OCI-LY7 (cell line): Measurements from ENCODE around the gene HECA. TPM values are rescaled to one million over a fixed set of nuclear protein-coding genes. Genes with fewer than 3 reads are reported as not detected.

ENCODE experiments used
- BruUV-seq: library from RNA; stranded (reverse); fragments of 400-500 nt; replicated peaks from 2 replicates; lab custom pipeline; 2021; lab: Mats Ljungman, UMichigan
- CTCF ChIA-PET: fragments of 300-600 bp; sonication (Branson Sonifier 250); formaldehyde crosslinking; loops from one replicate; lab custom pipeline; 2022; ENCODE audit warnings: antibody characterized with exemption; ENCODE audit not compliant: unreplicated experiment; lab: Charles Lee
- POLR2A ChIA-PET: fragments of 300-600 bp; sonication (Branson Sonifier 250); formaldehyde crosslinking; loops from one replicate; lab custom pipeline; 2022; ENCODE audit warnings: antibody characterized with exemption; lab: Charles Lee
- DNase-seq: peaks from one replicate; pipeline ENCODE4 v3.0.0-alpha.2; 2015; ENCODE audit warnings: low spot score
- H2AFZ ChIP-seq: fragments of 200-600 bp; sonication (generic), shearing (Covaris generic); 2 replicates; pipeline ENCODE4 v1.6.1; 2014; ENCODE audit warnings: mild to moderate bottlenecking, antibody characterized with exemption, low read length, moderate library complexity
- H3K27ac ChIP-seq: fragments of 200-600 bp; sonication (generic); 2 replicates; pipeline ENCODE4 v1.5.1; 2014; ENCODE audit warnings: mixed run types, low read depth, mild to moderate bottlenecking, moderate library complexity, low read length, inconsistent platforms; ENCODE audit not compliant: poor library complexity, severe bottlenecking
- H3K36me3 ChIP-seq: fragments of 200-600 bp; sonication (generic); 2 replicates; pipeline ENCODE4 v1.6.1; 2014; ENCODE audit warnings: mild to moderate bottlenecking, antibody characterized with exemption, low read length, moderate library complexity, mixed read lengths; ENCODE audit not compliant: insufficient read depth
- H3K4me1 ChIP-seq: fragments of 200-600 bp; sonication (generic); 2 replicates; pipeline ENCODE4 v1.5.1; 2014; ENCODE audit warnings: mild to moderate bottlenecking, low read length; ENCODE audit not compliant: insufficient read depth, poor library complexity, severe bottlenecking
- H3K4me2 ChIP-seq: fragments of 200-600 bp; sonication (generic); 2 replicates; pipeline ENCODE4 v1.6.1; 2014; ENCODE audit warnings: mild to moderate bottlenecking, low read length
- H3K4me3 ChIP-seq: fragments of 200-600 bp; sonication (generic); 2 replicates; pipeline ENCODE4 v1.5.1; 2014; ENCODE audit warnings: mild to moderate bottlenecking, low read depth, low read length; ENCODE audit not compliant: poor library complexity, severe bottlenecking
- H3K79me2 ChIP-seq: fragments of 200-600 bp; sonication (generic); 2 replicates; pipeline ENCODE4 v1.6.1; 2016; ENCODE audit warnings: low read depth, mild to moderate bottlenecking, low read length, moderate library complexity, mixed read lengths; ENCODE audit not compliant: insufficient read depth
- H3K9me2 ChIP-seq: fragments of 200-600 bp; sonication (generic); 2 replicates; pipeline ENCODE4 v1.6.1; 2016; ENCODE audit warnings: mild to moderate bottlenecking, low read length, mixed read lengths; ENCODE audit not compliant: insufficient read depth
- H3K9me3 ChIP-seq: fragments of 200-600 bp; sonication (generic); 2 replicates; pipeline ENCODE4 v1.6.1; 2014; ENCODE audit warnings: mild to moderate bottlenecking, mixed run types, low read length, mixed read lengths
- H4K20me1 ChIP-seq: fragments of 200-600 bp; sonication (generic); 2 replicates; pipeline ENCODE4 v1.6.1; 2014; ENCODE audit warnings: mild to moderate bottlenecking, antibody characterized with exemption, low read length, moderate library complexity, mixed read lengths; ENCODE audit not compliant: insufficient read depth
- EZH2phosphoT487 ChIP-seq: fragments of 200-600 bp; sonication (generic); IDR thresholded peaks from 2 replicates; pipeline ENCODE4 v1.6.1; 2018; ENCODE audit warnings: low read depth, borderline replicate concordance, mild to moderate bottlenecking, mixed run types, antibody characterized with exemption, low read length, moderate library complexity, mixed read lengths
- intact Hi-C: fragments of 100-400 bp; cut with micrococcal nuclease; formaldehyde crosslinking; loops from one replicate; pipeline ENCODE4 v1.10.0; 2022; ENCODE audit not compliant: unreplicated experiment
- total RNA-seq, 2 experiments: library from RNA; depleted of rRNA in 1 of 2; stranded (reverse); fragments of >200 nt in 1 of 2; shearing (Covaris generic) in 1 of 2; gene quantifications; 2 replicates each; pipeline ENCODE4 v1.2.3, GENCODE V29; 2014 to 2022
- TF ChIP-seq, protein P1 (sequence below): fragments of 200-600 bp; sonication (generic); conservative IDR thresholded peaks from 2 replicates; pipeline ENCODE4 v1.5.1; 2014; ENCODE audit warnings: mild to moderate bottlenecking, antibody characterized with exemption, low read length, moderate library complexity, mixed read lengths

HECA gene
- total RNA-seq, 2 experiments from 2014 or later = 21.9 to 23.3 TPM

DNA sequence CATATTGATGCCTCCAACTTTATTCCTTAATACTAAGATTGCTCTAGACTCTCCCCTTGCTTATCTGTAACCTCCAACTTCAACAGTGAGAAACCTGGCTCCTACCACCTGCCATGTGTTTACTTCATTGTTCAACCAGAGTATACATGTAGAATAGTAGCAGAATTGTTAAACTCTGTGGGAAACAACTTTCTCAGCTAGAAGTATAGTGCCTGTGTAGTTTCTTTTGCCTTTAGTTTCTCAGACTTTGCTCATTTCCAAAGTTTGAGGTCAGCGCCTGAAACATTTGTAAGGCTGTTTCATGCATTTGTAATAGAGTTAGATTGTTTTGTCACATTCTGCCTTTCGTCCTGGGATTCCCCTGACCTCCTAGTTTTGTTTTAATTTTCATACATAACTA, 34.9 kb upstream of the HECA start:
- TF ChIP-seq, protein P1, sequence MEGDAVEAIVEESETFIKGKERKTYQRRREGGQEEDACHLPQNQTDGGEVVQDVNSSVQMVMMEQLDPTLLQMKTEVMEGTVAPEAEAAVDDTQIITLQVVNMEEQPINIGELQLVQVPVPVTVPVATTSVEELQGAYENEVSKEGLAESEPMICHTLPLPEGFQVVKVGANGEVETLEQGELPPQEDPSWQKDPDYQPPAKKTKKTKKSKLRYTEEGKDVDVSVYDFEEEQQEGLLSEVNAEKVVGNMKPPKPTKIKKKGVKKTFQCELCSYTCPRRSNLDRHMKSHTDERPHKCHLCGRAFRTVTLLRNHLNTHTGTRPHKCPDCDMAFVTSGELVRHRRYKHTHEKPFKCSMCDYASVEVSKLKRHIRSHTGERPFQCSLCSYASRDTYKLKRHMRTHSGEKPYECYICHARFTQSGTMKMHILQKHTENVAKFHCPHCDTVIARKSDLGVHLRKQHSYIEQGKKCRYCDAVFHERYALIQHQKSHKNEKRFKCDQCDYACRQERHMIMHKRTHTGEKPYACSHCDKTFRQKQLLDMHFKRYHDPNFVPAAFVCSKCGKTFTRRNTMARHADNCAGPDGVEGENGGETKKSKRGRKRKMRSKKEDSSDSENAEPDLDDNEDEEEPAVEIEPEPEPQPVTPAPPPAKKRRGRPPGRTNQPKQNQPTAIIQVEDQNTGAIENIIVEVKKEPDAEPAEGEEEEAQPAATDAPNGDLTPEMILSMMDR = no peak
- TF ChIP-seq EZH2phosphoT487 = no peak
- Histone ChIP-seq H3K36me3 (no peaks in the 10 kb centered on the region), H3K27ac (no peak overlapping the region), H2AFZ (peak overlapping the region; percentile 3; the same call in 1 of the 2 replicates), H4K20me1 (no peaks in the 10 kb centered on the region), H3K4me1 (peaks cover 6% of the 10 kb centered on the region), H3K4me2 (no peak overlapping the region), H3K9me3 (no peaks in the 10 kb centered on the region), H3K4me3 (no peak overlapping the region), H3K79me2 (no peaks in the 10 kb centered on the region), H3K9me2 (no peaks in the 10 kb centered on the region)
- CTCF ChIA-PET = no interaction called here
- POLR2A ChIA-PET = no interaction called here
- no peak for DNase-seq
- intact Hi-C loops = no loop called here
- no TSS peak for BruUV-seq

DNA sequence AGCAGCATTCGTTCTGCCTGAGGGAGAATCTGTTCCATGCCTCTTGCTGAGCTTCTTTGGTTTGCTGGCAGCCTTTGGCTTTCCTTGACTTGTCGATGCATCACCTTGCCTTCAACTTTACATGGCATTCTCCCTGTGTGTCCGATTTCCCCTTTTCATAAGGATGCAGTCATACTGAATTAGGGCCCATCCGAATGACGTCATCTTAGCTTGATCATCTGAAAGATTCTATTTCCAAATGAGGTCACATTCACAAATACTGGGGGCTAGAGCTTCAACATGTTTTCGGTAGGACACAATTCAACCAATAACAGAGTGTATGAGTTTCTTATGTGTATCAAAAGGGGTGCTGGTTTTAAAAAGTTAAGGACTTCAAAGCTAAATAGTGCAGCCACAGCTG, 27.8 kb upstream of the HECA start:
- DNase-seq = no peak
- Histone ChIP-seq H3K4me1 (peaks cover 4% of the 10 kb centered on the region), H4K20me1 (no peaks in the 10 kb centered on the region), H2AFZ (no peak overlapping the region), H3K36me3 (no peaks in the 10 kb centered on the region), H3K4me3 (no peak overlapping the region), H3K79me2 (no peaks in the 10 kb centered on the region), H3K9me2 (no peaks in the 10 kb centered on the region), H3K4me2 (no peak overlapping the region), H3K27ac (no peak overlapping the region), H3K9me3 (no peaks in the 10 kb centered on the region)
- intact Hi-C loops = no loop called here
- CTCF ChIA-PET = interaction anchor here (0.5 kb wide), 1 partner anchor 231 kb away, joined by 3 read pairs; no protein-coding TSS in a partner anchor
- BruUV-seq = no TSS peak
- TF ChIP-seq, protein P1 = no peak
- TF ChIP-seq EZH2phosphoT487 = no peak
- POLR2A ChIA-PET = interaction anchor here (0.6 to 0.8 kb wide), 4 partner anchors 9 to 500 kb away, joined by 3 to 4 read pairs (median 3); no protein-coding TSS in a partner anchor

DNA sequence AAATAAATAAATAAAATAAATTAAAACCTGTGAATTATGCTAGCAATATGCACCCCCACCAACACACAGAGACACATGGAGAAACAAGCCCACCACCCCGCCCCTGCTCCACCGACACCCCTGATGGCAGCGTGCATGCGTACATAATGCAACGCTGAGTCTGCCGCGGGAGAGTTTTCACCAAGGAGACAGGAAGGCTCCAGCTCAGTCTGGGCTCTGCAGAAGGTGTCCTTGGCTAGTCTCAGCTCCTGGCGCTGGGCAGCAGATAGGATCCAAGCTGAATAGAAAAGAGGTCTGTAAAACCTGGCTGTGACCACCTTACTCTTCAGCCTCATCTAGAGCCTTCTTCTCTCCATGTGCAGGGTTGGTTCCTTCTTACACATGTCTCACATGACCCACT, 26.5 kb upstream of the HECA start:
- no peak overlapping the region for H3K4me2 ChIP-seq
- intact Hi-C loops = loop anchor here (2.0 kb wide), 1 partner anchor 292 kb away; no protein-coding TSS in a partner anchor
- no peaks in the 10 kb centered on the region for H3K9me2 ChIP-seq
- no peak for DNase-seq
- H3K36me3 ChIP-seq = no peaks in the 10 kb centered on the region
- ChIA-PET CTCF (no interaction called here), POLR2A (interaction anchor here (0.5 to 1.4 kb wide), 3 partner anchors 13 to 266 kb away, joined by 3 to 5 read pairs (median 3); partner anchors contain the start of gene CITED2)
- H3K4me1 ChIP-seq = peaks cover 8% of the 10 kb centered on the region
- no TSS peak for BruUV-seq
- H3K4me3 ChIP-seq = no peak overlapping the region
- H3K27ac ChIP-seq = no peak overlapping the region
- no peaks in the 10 kb centered on the region for H3K9me3 ChIP-seq
- H2AFZ ChIP-seq = no peak overlapping the region; the same call in 1 of the 2 replicates
- H4K20me1 ChIP-seq = no peaks in the 10 kb centered on the region
- no peaks in the 10 kb centered on the region for H3K79me2 ChIP-seq
- TF ChIP-seq EZH2phosphoT487 = no peak
- TF ChIP-seq, protein P1 = no peak
